Stimulated activated CD8-positive, alpha-beta memory T cell treated with anti-CD3 and anti-CD28 coated beads, Interleukin-15, amount 100 ng/mL, for 48 hours (primary cell): ENCODE data around the gene TNKS1BP1.
"Not testable (repeated sequence)": the region's sequence is repeated elsewhere in the genome, so short reads cannot be mapped to it uniquely, and the experiment has no call there.

Experiments used
- DNase-seq, 2 donors: peaks; one replicate each; pipeline ENCODE4 v3.0.0-alpha.2; 2020; ENCODE audit warnings: low read depth in 2 of 2

The TNKS1BP1 gene

DNA sequence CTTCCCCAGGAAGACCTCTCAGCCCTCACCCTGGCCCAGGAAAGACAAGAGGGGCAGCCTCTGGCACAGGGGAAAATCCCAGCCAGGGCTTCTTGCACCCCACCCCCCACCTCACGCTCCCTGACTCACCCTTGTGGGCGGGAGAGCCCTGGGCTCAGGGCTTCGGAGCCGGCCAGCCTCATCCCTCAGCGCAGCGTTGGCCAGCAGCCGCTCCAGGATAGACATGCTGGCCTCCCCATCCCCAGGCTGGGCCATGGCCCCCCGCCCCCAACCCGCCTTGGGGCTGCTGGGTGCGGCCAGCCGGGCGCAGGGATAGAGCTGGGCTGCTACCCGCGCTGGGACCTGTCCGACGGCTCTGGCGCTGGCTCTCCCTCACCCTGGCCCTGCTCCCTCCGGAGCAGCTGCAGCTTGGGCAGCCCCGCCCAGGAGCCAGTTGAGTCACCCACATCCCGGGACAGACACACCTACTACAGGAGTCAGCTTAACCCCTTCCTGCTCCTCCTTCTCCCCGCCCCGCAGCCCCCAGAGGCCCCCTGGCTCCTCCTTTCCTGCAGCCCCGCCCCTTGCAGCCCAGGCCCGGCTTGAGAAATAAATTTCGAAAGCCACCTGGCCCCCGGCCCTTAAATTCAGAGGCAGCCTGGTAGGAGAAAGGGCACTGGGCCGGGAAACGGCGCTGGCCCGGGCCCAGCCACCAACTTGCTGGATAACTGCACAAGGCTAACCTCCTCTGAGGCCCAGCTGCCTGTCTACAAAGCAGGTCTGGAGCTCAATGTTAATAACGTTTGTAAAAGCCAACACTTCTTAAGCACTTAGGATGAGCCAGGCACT, 13.4 kb downstream of the TNKS1BP1 start:
- DNase-seq: peak; percentile 75 to 78

GRCh38 chr11:57310630-57311086, 14.1 kb downstream of the TNKS1BP1 start:
- no peak for DNase-seq

DNA sequence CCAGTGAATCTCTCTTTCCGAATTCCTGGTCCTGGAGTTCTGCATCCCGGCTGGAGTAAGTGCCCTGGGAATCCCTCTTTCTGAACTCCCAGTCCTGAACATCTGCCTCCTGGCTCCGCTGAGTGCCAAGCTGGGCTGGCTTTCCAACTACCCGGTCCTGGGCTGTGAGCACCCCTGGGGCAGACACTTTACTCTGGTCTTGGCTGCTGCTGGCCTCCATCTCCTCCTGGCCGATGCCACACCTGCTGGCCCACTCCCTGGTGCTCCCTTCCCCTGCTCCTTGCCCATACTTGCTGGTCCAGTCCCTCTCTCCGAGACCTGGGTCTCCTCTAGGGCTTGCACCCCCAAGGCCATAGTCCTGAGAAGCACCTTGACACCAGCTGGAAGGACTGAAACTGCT, 14.7 kb downstream of the TNKS1BP1 start:
- no peak for DNase-seq

DNA sequence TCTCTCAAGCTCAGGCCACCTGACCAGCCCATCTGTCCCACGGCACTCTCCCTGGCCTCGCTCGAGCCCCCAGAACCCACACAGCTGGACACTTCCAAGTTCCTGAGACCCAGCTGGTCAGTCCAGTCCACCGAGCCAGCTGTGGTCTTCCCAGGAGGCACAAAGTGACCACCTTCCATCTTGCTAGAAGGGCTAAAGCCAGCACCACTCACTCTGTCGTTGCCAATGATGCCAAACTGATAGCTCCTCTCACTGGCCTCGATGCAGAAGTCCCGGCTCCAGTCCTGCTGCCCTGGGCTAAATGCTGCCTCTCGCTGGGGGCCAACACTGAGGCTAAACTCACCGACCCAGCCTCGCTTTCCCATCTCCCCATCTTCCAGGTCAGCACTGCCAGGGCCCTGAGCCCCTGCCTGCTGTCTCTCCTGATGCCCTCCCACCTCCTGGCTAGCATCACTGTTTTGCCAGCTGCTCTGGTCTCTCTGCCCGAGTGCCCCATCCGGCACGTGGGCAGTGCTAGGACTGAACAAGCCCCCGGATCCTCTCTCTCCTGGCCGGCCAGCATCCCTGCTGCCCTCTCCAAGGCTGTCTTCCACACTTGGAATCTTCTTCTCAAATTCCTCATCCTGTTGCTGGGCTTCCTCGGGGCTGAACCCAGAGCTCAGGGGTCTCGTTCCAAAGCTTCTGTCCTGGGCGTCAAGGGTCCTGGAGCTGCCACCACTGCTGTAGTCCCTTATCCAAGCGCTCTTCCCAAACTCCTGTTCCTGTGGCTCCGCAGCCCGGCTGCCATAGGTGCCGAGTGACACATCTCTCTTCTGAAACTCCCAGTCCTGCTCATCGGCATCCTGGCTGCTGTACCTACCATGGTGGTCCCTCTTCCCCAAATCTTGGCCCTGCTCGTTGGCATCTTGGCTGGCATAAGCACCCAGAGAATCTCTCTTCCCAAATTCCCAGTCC, 15.4 kb downstream of the TNKS1BP1 start:
- no peak for DNase-seq

GRCh38 chr11:57308426-57309060, 16.2 kb downstream of the TNKS1BP1 start:
- no peak for DNase-seq

DNA sequence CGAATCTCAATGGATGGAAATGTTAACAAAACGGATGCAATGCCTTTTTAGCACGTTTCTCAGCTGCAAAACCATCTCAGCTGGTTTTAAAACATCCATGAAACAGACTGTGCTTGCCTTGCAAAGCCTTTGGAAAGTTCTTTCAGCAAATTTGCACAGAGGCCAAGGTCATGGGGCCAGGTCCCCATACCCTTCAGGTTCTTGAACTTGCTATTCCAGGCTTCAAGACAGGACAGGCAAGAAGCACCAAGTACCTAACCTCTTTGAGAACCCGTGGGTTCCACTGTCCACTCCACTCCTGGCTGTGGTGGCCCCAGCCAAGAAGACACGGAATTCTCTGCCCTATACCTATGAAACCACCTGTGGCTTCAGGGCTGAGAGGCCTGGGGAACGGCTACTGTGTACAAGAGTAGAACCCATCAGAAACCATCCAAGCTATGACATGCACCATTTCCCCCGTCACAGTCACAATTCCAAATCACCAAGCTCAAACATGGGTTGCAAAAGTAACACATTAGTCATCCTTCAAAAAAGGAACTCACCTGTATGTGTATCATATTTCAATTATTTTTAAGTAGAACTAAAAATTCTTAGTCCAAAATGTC, 17.0 kb downstream of the TNKS1BP1 start:
- no peak for DNase-seq

DNA sequence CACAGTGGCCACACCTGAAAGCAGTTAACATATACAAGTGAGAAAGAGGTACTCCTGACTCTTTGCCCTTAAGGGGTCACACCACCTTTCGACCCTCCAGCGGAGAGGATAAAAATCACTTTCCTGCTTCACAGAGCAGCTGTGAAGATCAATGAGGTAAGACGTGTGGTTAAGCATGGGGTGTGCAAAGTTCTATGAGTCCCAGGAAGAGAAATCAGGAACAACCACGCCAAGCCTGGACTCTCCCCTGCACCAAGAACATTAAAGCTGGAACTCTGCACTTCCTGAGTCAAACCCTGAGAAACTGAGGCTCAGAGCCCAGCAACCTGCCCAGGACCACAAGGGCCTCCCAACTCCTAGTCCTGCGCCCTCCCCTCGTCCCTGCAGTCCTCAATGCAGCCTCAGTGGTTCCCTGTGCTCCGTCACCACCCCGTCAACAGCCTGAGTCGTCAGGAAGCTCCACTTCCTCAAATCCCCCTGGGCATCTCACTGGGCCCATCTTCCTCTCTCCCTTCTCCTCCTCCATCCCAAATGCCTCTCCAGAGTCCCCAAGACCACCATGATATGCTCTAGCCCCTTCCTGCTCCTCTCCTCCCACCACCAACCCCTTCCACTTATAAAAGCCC, 17.7 kb downstream of the TNKS1BP1 start:
- DNase-seq: no peak

GRCh38 chr11:57306161-57306876, 18.4 kb downstream of the TNKS1BP1 start:
- no peak for DNase-seq

DNA sequence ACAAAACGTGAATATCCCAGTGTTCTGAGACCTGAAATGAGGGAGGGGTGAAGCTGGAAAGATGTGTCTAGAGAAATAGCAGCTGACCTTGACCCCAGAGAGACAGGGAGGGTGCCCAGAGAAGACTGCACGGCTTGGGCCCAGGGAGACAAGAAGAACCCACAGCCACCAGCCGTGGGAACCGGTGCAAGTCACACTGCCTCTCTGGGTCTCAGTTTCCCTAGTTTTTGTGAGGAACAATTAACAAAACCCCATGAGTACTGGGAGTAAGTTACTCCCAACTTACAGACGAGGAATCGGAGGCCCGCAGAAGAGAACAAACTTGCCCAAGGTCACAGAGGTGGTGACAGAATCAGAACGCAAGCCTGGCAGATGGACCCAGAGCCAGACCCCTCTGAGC, 19.2 kb downstream of the TNKS1BP1 start:
- DNase-seq: no peak

GRCh38 chr11:57303990-57304579, 20.7 kb downstream of the TNKS1BP1 start:
- DNase-seq: no peak

DNA sequence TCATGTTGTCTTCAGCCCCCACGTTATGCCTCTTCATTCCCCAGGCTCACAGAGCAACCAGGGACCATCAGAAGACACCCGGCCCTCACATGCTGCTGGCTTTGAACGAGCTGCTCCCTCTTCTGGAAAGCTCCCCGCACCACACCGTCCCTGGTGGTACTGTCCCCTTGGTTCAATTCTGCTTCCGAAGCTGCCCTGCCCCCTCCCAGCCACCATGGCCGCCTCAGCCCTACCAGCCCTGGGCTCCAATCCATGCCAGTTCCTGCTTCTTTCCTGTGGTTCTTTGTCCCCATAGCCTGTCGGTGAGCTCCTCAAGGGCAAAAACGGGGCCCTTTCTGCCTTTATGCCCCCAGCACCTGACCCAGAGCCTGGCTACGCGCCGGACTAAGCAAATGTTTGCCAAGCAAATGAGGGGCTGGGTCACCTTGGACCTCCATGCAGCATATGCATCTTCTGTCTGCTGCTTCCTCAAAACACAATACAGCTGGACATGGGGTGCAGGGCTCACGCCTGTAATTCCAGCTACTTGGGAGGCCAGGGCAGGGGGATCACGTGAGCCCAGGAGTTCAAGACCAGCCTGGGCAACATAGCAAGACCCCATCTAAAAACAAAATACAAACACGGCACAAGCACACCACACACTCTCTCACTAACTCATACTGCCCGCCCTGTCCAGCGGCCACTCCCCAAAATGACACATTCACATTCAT, 21.3 kb downstream of the TNKS1BP1 start:
- DNase-seq: no peak

DNA sequence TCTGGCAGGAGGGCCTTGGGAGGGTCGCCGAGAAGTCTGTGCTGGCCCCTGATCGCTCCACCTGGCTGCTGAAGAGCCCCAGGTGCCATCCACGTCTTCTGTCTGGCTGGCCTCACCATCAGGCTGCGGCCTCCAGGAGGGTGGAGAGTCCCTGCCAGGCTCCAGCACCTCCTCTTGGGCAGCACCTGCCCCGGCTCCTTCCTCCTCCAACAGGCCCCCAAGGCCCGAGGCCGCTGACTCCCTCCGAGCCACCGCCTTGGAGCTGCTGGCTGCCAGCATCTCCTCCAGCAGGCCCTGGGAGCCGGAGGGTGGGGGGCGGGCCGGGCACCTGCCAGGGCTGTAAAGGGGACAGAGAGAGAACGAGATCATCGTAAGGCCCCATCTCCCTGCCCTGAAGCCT, 22.3 kb downstream of the TNKS1BP1 start:
- DNase-seq: no peak

GRCh38 chr11:57301711-57302423, 22.9 kb downstream of the TNKS1BP1 start:
- DNase-seq: no peak

GRCh38 chr11:57300785-57301184, 24.0 kb downstream of the TNKS1BP1 start:
- no peak for DNase-seq

DNA sequence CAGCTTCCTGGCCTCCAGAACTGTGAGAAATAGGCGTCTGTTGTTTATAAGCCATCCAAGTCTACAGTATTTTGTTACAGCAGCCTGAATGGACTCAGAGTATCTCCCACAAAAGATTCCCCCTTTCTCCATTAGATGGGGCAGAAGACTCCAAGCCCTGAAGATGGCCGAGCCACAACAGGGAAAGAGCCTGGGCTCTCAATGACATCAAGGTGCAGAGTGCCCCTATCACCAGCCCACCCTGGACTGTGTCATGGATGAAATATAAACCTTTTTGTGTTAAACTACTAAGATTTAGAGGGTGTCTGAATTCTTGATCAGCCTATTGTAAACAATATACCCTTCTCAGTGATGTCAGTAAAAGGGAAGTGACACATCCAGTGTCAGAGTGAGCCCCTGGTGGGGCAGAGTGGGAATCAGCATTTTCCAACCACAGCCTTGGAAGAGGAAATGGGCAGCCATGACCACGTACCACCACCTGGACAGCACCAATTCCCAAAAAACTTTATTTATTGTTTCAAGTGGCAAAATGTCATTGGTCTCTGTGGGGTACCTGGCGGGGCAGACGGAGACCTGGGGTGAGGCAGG, 25.5 kb downstream of the TNKS1BP1 start:
- no peak for DNase-seq

DNA sequence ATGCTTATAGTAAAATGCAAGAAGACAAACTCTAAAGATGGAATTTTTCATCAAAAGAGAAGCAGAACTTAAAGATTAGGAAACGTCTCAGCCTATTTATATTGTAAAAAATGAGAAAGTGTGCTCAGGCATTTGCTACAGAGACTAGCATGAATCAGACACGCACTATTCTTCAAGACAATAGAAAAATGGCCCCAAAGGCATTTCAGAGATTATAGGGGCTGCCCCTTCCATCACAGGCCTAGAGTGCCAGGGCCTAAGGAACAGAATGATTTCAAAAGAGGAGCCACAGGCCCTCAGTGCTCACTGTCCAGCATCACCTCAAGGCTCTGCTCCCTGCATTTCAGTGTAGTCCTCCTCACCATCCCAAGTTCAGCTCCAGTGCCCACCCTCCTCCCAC, 27.5 kb downstream of the TNKS1BP1 start:
- no peak for DNase-seq

GRCh38 chr11:57296205-57296604, 28.5 kb downstream of the TNKS1BP1 start:
- DNase-seq: not testable (repeated sequence)
